Ishikawa (cell line): ENCODE data around the gene TMEM269.

Experiments
- EP300 ChIP-seq: IDR thresholded peaks from 2 replicates; pipeline ENCODE4 v1.6.1; 2012; ENCODE audit warnings: borderline replicate concordance
- YY1 ChIP-seq: IDR thresholded peaks from 2 replicates; pipeline ENCODE4 v1.6.1; 2012; ENCODE audit warnings: low read depth

DNA sequence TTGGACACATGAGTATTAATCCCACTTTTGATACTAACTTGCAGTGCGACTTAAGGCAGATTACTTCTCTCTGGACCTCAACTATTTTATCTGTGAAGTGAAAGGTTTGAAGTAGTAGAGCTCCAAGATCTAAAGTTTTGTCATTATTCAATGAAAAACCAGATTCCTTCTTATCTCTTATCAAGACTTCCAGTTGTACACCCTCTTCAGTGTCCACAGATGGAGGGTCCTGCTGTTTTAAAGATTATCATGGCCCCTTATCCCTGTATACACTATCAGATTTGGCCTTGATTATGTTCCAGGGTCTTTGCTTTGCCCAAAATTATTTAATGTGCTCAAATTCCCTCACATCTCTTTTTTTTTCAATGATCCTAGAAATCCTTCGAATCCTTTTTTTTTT is 16.6 kb upstream of the TMEM269 start:
- no peak for TF ChIP-seq EP300
- TF ChIP-seq YY1: no peak
